Midbrain (tissue), 1 donor: Measurements from ENCODE around the gene CEACAM1.
"Not testable (repeated sequence)": the region's sequence is repeated elsewhere in the genome, so short reads cannot be mapped to it uniquely, and the experiment has no call there.

Experiments
- DNase-seq: peaks from one replicate; lab custom pipeline; 2025; lab: John Stamatoyannopoulos, UW

Gene CEACAM1

GRCh38 chr19:42511340-42511739, 16.9 kb downstream of the CEACAM1 start:
- DNase-seq, result no peak

- DNase-seq, result no peak
Observed at GRCh38 chr19:42508892-42509444, 19.3 kb downstream of the CEACAM1 start.

GRCh38 chr19:42505066-42505465, 23.2 kb downstream of the CEACAM1 start:
- DNase-seq, result no peak

- no peak for DNase-seq
Observed at GRCh38 chr19:42501733-42502132, 26.5 kb downstream of the CEACAM1 start.

GRCh38 chr19:42501243-42501642, 27.0 kb downstream of the CEACAM1 start:
- not testable (repeated sequence) for DNase-seq

GRCh38 chr19:42498169-42498757, 30.0 kb downstream of the CEACAM1 start:
- DNase-seq, result no peak

- no peak for DNase-seq
Observed at GRCh38 chr19:42497492-42498168, 30.7 kb downstream of the CEACAM1 start.

GRCh38 chr19:42496460-42497133, 31.7 kb downstream of the CEACAM1 start:
- DNase-seq, result no peak

GRCh38 chr19:42495663-42496062, 32.6 kb downstream of the CEACAM1 start:
- DNase-seq, result no peak

- no peak for DNase-seq
Observed at GRCh38 chr19:42494321-42494720, 34.0 kb downstream of the CEACAM1 start.

GRCh38 chr19:42488783-42489521, 39.3 kb downstream of the CEACAM1 start:
- DNase-seq, result no peak

GRCh38 chr19:42487798-42488178, 40.5 kb downstream of the CEACAM1 start:
- DNase-seq, result no peak

- DNase-seq, result no peak
Observed at GRCh38 chr19:42487032-42487797, 41.1 kb downstream of the CEACAM1 start.

- DNase-seq, result not testable (repeated sequence)
Observed at GRCh38 chr19:42485036-42485435, 43.2 kb downstream of the CEACAM1 start.

GRCh38 chr19:42480335-42481095, 47.8 kb downstream of the CEACAM1 start:
- DNase-seq, result no peak

GRCh38 chr19:42479736-42480135, 48.5 kb downstream of the CEACAM1 start:
- no peak for DNase-seq

GRCh38 chr19:42478765-42479311, 49.4 kb downstream of the CEACAM1 start:
- DNase-seq, result no peak

- no peak for DNase-seq
Observed at GRCh38 chr19:42477933-42478332, 50.3 kb downstream of the CEACAM1 start.

GRCh38 chr19:42477117-42477516, 51.2 kb downstream of the CEACAM1 start:
- no peak for DNase-seq

- no peak for DNase-seq
Observed at GRCh38 chr19:42475366-42475765, 52.9 kb downstream of the CEACAM1 start.
